Stimulated activated CD8-positive, alpha-beta memory T cell treated with anti-CD3 and anti-CD28 coated beads, Interleukin-15, amount 100 ng/mL, for 1 hour (primary cell): ENCODE results near the gene RPS21.
"Not testable (repeated sequence)": the region's sequence is repeated elsewhere in the genome, so short reads cannot be mapped to it uniquely, and the experiment has no call there.

Experiments used
- DNase-seq: peaks from one replicate; pipeline ENCODE4 v3.0.0-alpha.2; 2020; ENCODE audit warnings: low read depth

RPS21 gene

DNA sequence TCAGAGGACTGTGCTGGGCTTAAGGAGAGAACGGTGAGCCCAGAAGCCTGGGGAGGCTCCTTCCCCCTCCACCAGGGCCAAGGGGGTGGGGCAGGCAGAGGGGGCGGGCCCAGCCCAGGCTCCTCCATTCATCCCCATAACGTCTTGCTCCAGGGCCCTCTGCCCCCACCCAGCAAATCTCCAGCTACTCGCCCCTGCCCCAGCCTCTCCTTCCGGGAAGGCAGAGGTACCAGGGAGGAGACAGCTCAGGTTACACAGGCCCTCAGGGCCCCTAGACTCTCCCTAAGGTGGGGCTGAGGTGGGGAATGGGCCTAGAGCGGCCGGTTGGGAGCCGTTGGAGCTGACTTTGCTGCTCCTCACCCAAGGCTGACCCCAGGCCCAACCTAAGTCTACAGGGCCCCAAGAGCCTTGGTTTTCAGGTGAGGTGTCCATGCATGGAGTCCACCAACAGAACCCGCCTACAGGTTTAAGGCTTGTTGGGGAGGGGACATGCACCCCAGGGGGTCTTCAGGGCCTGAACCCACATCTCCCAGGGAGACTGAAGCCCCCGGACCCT lies 21.0 kb upstream of the RPS21 start:
- DNase-seq = no peak

DNA sequence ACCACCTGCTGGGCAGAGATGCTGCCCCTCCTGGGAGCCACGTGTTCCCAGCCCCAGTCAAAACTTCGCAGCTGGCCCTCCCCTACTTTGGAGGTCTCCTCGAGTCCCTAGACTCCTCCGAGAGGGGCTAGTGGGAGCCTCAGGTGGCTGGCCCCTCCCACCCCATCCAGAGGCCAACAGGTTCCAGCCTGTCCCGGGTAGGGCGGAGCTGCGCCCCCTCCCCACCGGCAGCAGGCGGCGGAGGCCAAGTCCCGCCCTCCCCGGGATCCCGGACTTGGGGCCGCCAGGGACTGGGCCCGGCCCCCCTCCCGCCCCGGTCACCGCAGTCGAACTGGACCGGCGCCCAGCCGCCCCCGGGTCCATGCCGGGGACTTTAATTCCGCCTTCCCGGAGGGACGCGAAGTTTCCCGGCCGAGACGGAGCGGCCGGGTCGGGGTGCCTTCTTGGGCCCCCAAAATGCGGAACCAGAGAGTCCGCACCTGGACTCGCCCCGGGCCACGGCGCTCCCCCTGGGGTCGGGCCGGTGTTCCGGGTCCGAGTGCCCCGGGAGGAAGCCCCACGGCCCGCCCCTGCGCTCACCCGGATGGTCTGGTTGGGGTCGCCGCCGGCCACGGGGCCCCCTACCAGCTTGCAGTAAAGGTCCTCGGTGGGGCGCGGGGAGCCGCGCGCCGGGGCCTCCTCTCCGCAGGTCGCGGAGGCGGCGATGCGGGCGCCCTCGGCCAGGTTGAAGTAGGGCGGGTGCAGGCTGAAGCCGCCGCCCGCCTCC lies 20.4 kb upstream of the RPS21 start:
- DNase-seq = no peak

- no peak for DNase-seq
These were observed 19.7 kb upstream of the RPS21 start, which contains the start of gene LAMA5 for GRCh38 chr20:62367136-62367632. LAMA5 (minus strand) TSS chr20:62367312; CDS start chr20:62367245, 67 bp downstream.

DNA sequence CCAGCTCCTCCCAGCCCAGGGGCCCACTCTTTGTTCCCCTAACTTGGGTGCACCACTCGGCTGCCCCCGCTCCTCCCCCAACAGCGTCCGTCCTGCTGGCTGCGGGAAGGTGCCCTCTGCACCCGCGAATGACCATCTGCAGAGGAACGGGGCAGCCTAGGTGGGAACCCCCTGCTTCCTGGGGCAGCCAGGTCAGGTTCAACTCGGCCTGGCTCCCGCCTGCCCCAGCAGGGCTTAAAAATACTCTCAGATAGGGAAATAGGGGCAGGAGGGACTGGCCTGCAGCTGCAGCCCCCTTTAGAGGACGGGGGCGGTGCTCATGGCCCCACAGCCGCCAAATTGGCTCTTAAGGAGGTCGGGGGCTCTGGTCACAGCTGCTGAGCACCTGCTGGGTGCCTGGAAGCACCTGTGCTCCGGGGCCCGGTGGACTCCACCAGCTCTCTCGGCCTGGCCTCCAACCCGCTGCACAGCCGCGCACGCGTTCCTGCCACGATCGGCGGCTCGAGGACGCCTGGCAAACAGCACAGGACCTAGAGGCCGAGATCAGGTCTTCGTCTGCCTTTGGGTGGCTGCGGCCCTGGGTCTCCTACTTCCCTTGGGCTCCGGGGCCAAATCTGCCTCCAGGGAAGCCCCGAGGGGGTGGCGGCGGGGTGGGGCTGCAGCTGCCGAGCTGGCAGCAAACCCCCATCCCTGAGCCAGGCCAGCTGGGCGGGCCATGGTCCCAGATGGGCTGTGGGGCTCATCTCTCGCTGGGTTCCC lies 19.1 kb upstream of the RPS21 start:
- DNase-seq = no peak

GRCh38 chr20:62368392-62368975 lies 18.4 kb upstream of the RPS21 start:
- no peak for DNase-seq

DNA sequence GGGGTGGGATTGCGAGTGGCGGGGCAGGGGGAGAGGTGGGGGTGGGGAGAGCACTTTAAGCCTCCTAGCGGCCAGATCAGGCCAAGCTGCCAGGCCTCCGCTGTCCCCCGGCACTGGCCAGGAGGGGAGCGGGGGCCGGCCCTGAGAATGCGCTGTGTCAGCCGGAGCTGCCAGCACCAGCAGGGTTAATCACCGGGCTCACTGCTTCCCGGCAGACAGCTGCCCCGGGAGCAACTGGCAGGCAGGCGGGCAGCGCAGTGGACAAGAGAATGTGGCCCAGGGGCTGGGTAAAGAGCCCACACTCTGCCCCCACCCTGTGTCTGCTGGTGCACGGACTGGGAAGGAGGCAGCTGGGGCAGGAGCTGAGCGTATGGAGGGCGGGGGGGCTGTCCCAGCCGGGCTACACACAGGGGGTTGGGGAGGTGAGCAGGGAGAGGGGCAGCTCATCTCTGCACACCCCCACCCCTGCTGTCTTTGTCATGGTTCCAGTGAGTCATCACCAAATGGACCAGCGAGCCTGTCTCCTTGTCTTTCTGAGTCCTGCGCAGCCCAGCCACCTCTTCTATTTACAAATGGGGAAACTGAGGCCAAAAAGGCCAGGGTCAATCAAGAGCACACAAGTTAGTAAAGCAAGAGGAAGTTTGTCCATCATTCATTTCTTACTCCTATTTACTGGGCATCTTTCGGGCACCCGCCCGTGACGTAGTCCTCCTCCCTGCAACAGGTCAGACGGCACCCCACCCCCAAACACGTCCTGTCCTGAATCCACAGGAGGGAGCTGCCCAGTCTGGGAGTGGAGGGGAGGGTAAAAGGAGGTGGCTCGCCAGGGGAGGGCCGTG lies 17.7 kb upstream of the RPS21 start:
- no peak for DNase-seq

DNA sequence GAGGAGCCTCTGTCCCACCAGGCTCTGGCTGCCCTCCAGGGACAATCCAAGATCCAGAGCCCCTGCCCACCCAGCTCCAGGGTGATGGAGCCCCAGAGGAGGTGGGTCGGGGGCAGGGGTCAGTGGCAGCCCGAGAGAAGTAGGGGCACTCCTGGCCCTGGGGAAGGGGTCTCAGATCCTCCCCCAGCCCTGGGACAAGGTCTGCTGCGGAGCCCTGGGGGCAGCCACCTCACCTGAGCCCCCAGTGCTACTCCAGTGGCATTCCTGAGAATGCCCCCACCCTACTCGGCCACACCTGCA lies 17.1 kb upstream of the RPS21 start:
- DNase-seq = no peak

DNA sequence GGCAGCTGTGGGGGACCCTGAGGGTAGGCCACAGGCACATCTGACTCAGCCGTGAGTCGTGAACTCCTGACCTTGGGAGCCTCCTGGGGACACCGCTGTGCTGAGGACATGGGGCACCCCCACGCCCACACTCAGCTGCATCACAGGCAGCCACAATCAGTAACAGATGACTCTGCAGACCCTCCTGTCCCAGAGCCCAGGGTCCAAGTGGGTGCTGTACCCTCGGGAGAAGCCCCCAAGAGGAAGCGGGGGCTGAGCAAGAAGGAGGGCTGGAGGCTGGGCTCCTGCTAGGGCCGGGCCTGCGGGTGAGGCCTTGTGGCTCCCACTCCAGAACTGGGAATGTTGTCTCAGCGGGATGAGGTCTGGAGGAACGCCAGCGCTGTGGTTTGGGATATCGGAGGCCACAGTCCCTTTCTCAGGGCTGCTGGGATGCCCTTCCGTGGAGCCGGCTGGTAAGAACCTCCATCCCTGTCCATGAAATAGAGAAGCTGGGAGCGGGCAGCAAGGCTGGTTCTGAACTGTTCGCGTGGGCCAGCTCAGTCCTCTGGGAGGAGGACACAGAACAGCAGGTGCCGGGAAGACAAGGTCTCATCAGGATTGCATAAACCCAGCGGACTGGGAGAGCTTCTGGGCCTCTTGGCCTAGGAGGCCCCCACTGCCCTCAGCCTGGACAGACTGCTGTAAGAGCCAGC lies 16.6 kb upstream of the RPS21 start:
- DNase-seq = no peak

GRCh38 chr20:62370807-62371587 lies 15.9 kb upstream of the RPS21 start:
- DNase-seq = no peak

- DNase-seq = no peak
These were observed 15.3 kb upstream of the RPS21 start for GRCh38 chr20:62371588-62372041.

DNA sequence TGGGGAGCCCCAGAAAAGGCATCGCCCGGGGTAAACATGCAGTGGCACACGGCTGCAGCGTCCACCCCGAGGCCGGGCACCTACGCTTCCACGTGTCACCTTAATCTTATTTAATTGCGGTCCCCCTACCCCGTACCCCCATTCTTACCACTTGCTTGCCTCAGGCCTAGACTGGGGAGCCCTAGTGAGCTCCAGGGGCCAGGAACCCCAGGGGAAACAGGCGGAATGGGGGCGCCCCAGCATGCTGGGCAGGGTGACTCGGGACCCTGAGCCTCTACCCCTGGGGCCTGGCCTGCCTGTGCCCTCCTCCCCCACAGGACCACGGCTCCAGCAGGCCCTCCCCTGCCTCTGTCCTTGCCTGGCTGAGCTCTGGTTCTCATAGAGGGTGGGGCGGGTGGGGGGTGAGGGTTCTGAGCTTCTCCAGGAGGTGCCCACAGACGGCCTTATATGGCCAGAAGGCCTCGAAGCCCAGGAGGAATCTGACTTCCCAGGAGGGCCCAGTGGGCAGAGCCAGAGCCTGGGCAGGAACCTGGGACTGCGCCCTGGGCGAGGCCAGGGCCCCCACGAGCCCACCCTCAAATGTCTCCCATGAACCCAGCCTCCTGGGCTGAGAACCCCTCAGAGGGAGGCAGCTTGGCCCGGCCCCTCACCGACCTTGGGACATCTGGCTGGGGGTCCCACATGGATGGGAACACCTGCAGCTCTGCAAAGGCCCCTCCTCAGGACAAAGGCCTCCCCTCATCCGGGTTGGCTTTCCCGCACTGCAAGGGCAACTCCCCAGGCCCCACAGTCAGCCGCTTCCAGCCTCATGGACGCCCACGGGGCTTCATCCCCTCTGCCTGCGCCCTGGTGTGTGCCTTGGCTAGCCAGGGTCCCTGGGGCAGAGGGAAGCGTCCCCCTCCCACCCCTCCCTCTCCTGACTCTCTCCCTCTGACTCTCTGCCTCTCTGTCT lies 14.6 kb upstream of the RPS21 start:
- no peak for DNase-seq

DNA sequence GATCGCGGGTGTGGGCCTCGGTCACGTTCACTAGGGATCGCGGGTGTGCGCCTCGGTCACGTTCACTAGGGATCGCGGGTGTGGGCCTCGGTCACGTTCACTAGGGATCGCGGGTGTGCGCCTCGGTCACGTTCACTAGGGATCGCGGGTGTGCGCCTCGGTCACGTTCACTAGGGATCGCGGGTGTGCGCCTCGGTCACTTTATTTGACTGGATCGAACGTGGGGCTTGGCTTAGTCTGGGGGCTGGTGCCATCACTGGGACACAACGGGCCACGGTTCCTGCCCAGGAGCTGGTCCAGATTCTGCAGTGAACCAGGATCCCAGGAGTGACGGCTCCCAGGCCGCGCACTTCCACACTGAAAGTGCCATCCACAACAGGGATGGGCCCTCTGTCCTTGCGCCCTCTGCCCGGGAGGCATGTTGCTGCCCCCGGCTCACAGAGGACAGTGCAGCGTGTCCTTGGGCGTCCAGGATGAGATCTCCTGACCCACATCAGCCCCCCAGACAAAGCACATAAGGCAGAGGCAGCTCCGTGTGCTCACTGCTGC lies 13.2 kb upstream of the RPS21 start:
- DNase-seq = not testable (repeated sequence)

DNA sequence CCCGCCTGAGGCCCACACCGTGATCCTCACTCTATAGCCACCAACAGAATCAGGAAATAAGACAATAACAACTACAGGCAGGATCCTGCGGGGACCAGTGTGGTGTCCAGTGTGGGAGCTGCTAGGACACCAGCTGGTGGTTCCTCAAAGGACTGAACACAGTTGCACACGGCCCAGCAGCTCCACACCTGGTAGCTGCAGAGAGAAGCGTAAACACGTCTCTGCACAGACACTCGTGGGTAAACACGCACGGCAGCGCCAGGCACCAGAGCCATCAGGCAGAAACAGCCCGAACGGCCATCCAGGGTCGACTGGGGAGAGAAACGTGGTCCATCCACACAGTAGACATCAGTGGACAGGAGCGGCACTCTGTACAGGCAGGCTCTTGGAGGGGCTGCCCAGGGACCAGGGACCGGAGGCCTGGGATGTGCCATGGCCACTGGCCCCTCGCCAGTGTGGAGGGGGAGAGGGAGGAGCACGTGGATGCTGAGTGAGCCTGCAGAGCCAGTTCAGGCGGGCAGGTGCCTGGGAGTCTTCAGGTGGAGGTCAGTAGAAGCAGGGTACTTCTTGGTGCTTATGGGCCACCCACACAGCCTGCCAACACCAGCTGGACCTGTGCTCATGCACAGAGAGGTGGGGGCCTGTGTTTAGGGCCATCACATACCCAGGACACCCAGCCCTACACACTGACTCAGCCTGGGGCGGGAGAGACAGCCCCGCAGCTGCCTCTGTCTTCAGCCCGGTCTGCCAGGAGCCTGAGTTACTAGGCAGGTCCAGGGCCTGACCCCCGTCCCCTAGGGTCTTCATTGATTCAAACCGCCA lies 12.4 kb upstream of the RPS21 start:
- DNase-seq = no peak

DNA sequence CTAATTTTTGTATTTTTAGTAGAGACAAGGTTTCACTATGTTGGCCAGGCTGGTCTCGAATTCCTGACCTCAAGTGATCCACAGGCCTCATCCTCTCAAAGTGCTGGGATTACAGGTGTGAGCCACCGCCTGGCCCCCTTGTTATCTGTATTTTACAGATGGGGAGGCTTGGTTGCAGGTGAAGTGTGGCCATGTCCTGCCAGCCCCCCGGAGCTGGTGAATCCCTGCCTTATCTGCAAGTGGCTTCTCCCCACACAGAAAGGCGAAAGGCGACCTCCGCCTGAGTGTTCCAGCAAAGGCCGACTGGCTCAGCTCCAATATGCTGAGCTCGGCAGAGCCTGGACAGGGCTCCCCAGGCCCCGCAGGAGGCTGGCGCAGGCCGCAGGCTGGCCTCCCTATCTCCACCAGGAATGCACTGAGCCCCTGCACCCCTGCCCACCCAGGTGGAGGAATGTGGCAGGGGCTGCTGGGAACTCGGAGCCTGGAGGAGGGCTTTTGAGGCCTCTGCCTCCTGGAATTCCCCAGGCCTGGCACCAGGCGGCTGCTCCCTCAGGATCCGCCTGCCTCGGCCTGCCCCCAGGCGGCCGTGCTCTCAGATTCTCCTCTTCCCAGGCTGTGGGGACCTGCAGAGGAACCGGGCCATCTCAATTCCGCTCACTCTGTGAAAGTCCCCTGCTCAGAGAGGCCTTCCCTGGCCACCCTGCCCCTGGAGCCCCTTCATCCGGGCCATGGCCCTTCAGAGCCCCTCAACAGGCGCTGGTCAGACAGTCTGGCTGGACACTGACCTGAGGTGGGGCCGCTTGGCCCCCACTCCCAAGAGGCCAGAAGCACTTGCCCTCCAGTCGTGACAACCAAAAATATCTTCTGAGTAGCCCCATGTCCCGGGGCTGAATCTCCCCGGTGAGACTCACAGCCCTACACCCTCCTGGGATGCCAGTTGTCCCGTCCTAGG lies 10.5 kb upstream of the RPS21 start:
- DNase-seq = no peak

DNA sequence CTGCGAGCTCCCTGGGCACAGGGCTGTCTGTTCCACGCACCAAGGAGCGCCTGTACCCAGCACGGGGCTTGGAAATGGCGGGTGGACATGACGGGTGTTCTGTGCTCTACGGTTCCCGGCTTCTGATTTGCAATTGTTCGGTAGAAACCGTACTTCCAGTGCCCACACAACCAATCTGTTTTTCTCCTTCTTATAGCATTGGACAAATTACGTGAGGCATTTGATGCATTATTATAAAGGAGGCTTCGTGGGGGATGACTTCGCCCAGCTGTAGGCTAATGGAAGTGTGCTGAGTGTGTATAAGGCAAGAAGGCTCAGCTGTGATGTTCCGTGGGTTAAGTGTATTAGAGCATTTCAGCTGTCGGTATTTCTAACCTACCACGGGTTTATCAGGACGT lies 9.8 kb upstream of the RPS21 start:
- DNase-seq = no peak

GRCh38 chr20:62377615-62378178 lies 9.2 kb upstream of the RPS21 start:
- no peak for DNase-seq
